ENCODE data around the gene STYX. TPM values are rescaled to one million over a fixed set of nuclear protein-coding genes. Genes with fewer than 3 reads are reported as not detected.

The STYX gene
- total and polyA plus RNA-seq, 2 of the 8 experiments (the other 6 are each of a cell fraction or from before 2014, with no cell fraction given), result 8.3 to 29.0 TPM

DNA sequence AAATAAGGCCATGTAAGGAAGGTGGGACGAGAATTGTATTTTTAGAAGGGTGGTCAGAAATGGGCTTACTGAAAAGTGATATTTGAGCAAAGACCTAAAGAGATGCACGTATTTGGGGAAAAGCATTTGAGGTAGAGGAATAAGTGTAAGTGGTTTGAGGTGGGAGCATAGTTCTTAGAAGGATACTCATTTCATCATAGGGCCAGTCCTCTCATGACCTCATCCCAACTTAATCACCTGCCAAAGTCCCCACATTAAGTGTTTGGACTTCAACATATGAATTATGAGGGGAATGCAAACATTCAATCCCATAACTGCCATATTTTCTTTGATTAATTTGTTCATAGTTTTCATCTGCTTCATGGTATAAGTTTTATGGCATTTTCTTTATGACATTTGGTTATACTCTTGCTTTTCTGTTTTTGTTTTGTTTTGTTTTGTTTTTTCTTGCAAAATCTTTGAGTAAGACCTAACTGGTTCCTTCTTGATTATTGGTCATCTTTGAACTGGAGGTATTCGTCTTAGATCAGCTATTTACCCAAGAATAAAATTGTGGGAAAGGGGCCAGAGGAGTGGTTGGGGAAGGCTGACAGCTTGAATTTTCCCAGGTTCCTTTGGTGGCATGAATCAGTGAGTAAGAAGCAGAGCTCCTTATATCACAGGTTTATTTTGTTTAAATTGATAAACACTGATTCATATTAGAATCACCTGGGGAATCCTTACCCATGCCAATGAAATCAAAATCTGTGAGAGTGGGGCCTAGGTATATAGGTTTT lies 37.3 kb downstream of the STYX start:
- no peak overlapping the region for H3K23ac ChIP-seq (ENCODE audit: insufficient read length)
- H3K4me2 ChIP-seq (ENCODE audit: insufficient read depth in 1 of 2, low read depth in 2 of 2, low read length in 2 of 2), result no peak overlapping the region
- no peak overlapping the region for H4K8ac ChIP-seq (ENCODE audit: extremely low read depth, insufficient read depth, low read length)
- no peak overlapping the region for H2BK15ac ChIP-seq (ENCODE audit: low read length)
- H3K9me3 ChIP-seq (ENCODE audit: insufficient read depth in 2 of 2, low read depth in 1 of 2, low read length in 1 of 2), result no peaks in the 10 kb centered on the region
- no peak overlapping the region for H3K9ac ChIP-seq (replicated peaks in 1 of 4; ENCODE audit: extremely low read depth in 1 of 4, low read depth in 3 of 4, low read length in 3 of 4)
- ChIA-PET CTCF (ENCODE audit: partially characterized antibody) (interaction anchor here (0.6 to 1.4 kb wide), 3 partner anchors 31 to 1729 kb away, joined by 3 read pairs; no protein-coding TSS in a partner anchor), POLR2A (ENCODE audit: partially characterized antibody) (interaction anchor here (0.8 to 1.3 kb wide), 2 partner anchors 8 to 59 kb away, joined by 3 read pairs; no protein-coding TSS in a partner anchor)
- no peak overlapping the region for H2AK5ac ChIP-seq (ENCODE audit: low read depth, low read length)
- H3K56ac ChIP-seq (replicated peaks; ENCODE audit: insufficient read length, low read depth, low read length), result no peak overlapping the region
- no peak overlapping the region for H4K5ac ChIP-seq (ENCODE audit: insufficient read length, low read depth, low read length)
- H2BK5ac ChIP-seq (ENCODE audit: low read depth, low read length), result no peak overlapping the region
- H3K23me2 ChIP-seq (ENCODE audit: low read depth, low read length), result no peaks in the 10 kb centered on the region
- no peak overlapping the region for H2AFZ ChIP-seq (ENCODE audit: low read length)
- H4K91ac ChIP-seq (replicated peaks; ENCODE audit: insufficient read length, low read length), result no peak overlapping the region
- FAIRE-seq (no peak), DNase-seq (ENCODE audit: low read depth in 1 of 2, low spot score in 2 of 2) (no peak)
- H3K18ac ChIP-seq (ENCODE audit: extremely low read depth, low read length), result no peak overlapping the region
- no peak overlapping the region for H3K27ac ChIP-seq (ENCODE audit: low read depth, low read length)
- no peaks in the 10 kb centered on the region for H3K79me1 ChIP-seq (ENCODE audit: low read depth, low read length)
- no peak overlapping the region for H3K4me3 ChIP-seq (ENCODE audit: extremely low read depth in 1 of 4, insufficient read depth in 2 of 4, low read depth in 3 of 4, low read length in 4 of 4)
- no peaks in the 10 kb centered on the region for H3K4me1 ChIP-seq (replicated peaks in 1 of 4; ENCODE audit: control insufficient read depth in 3 of 4, insufficient read depth in 4 of 4, low read length in 3 of 4)
- H3K27me3 ChIP-seq (replicated peaks in 1 of 4; ENCODE audit: control insufficient read depth in 3 of 4, extremely low read depth in 1 of 4, insufficient read depth in 3 of 4, low read length in 3 of 4), result no peaks in the 10 kb centered on the region
- H3K4ac ChIP-seq (replicated peaks; ENCODE audit: insufficient read length, low read depth, low read length), result no peak overlapping the region
- peaks cover 0 to 3% of the 10 kb centered on the region in 2 experiments for H4K20me1 ChIP-seq (replicated peaks in 1 of 2; ENCODE audit: control insufficient read depth in 1 of 2, insufficient read depth in 2 of 2, low read length in 2 of 2)
- H3K36me3 ChIP-seq (ENCODE audit: control insufficient read depth in 2 of 4, insufficient read depth in 4 of 4, low read length in 3 of 4), result peaks cover 0 to 49% (median 12%) of the 10 kb centered on the region in 4 experiments; a peak in 6 of 8 replicates
- no peak overlapping the region for H2BK120ac ChIP-seq (replicated peaks; ENCODE audit: low read depth, low read length)
- no peak overlapping the region for H2BK20ac ChIP-seq (ENCODE audit: low read length)
- WGBS, 2 experiments (ENCODE audit: extremely low coverage in 1 of 2, insufficient coverage in 1 of 2, insufficient read length in 1 of 2, insufficient replicate concordance in 2 of 2, low coverage in 1 of 2, low lambda C conversion rate in 2 of 2, missing lambda C conversion rate in 1 of 2), result 80 to 100% methylated on average over 1 to 3 of the region's 3 CpGs
- no peak overlapping the region for H3K14ac ChIP-seq (ENCODE audit: insufficient read length)
- no peak overlapping the region for H2BK12ac ChIP-seq (ENCODE audit: low read depth, low read length)
- H3K79me2 ChIP-seq (ENCODE audit: control insufficient read depth in 1 of 2, insufficient read depth in 2 of 2, low read length in 2 of 2), result no peaks in the 10 kb centered on the region
- TF ChIP-seq KDM4A (IDR thresholded peaks at IDR 0.05; ENCODE audit: low read depth, low read length, severe bottlenecking) (no peak), SIN3A (conservative IDR thresholded peaks at IDR 0.05 in 1 of 2, IDR thresholded peaks at IDR 0.05 in 1 of 2; ENCODE audit: low read depth in 1 of 2, low read length in 2 of 2) (no peak), JUND (IDR thresholded peaks at IDR 0.05; ENCODE audit: low read length) (no peak), TCF12 (IDR thresholded peaks at IDR 0.05; ENCODE audit: low read depth, low read length) (no peak), SAP30 (IDR thresholded peaks at IDR 0.05; ENCODE audit: insufficient read depth, insufficient replicate concordance, low read length) (no peak), EZH2 (IDR thresholded peaks at IDR 0.05; ENCODE audit: low read depth, low read length, severe bottlenecking) (no peak), RNF2 (IDR thresholded peaks at IDR 0.05; ENCODE audit: borderline replicate concordance, low read depth, low read length, missing control alignments, poor library complexity, severe bottlenecking) (no peak), JUN (IDR thresholded peaks at IDR 0.05; ENCODE audit: low read depth, low read length) (no peak), CBX5 (IDR thresholded peaks at IDR 0.05; ENCODE audit: low read depth, low read length) (no peak)
- TF ChIP-seq, protein P1, sequence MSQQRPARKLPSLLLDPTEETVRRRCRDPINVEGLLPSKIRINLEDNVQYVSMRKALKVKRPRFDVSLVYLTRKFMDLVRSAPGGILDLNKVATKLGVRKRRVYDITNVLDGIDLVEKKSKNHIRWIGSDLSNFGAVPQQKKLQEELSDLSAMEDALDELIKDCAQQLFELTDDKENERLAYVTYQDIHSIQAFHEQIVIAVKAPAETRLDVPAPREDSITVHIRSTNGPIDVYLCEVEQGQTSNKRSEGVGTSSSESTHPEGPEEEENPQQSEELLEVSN (IDR thresholded peaks at IDR 0.05), result no peak

All from H1 (cell line).